PFSK-1 (cell line): ENCODE measurements around the gene ANKRD33.

Source experiments
- FOXP2 ChIP-seq: optimal IDR thresholded peaks from 2 replicates; pipeline ENCODE3; 2011; ENCODE audit warnings: borderline replicate concordance, control low read depth, inconsistent platforms; ENCODE audit not compliant: insufficient read depth; ENCODE audit errors: extremely low read length, extremely low read depth
- POLR2AphosphoS5 ChIP-seq: IDR thresholded peaks from 2 replicates; pipeline ENCODE4 v1.6.1; 2012; ENCODE audit warnings: low read depth, mild to moderate bottlenecking, control low read depth, low read length, moderate library complexity
- SIN3A ChIP-seq: IDR thresholded peaks from 2 replicates; pipeline ENCODE4 v1.6.1; 2012; ENCODE audit warnings: mild to moderate bottlenecking, low read length, moderate library complexity, borderline replicate concordance; ENCODE audit not compliant: insufficient read depth
- TAF1 ChIP-seq: IDR thresholded peaks from 2 replicates; pipeline ENCODE4 v1.6.1; 2012; ENCODE audit warnings: low read length, control low read depth, borderline replicate concordance; ENCODE audit not compliant: insufficient read depth
- TF ChIP-seq, protein P1 (sequence below), 2 experiments: IDR thresholded peaks; 2 replicates each; pipeline versions ENCODE4 v1.6.1 to v1.8.0; 2011 to 2012; ENCODE audit warnings: low read depth in 2 of 2, low read length in 2 of 2, control low read depth in 1 of 2, inconsistent platforms in 1 of 2, mild to moderate bottlenecking in 1 of 2, moderate library complexity in 1 of 2; ENCODE audit not compliant: insufficient read depth in 1 of 2

DNA sequence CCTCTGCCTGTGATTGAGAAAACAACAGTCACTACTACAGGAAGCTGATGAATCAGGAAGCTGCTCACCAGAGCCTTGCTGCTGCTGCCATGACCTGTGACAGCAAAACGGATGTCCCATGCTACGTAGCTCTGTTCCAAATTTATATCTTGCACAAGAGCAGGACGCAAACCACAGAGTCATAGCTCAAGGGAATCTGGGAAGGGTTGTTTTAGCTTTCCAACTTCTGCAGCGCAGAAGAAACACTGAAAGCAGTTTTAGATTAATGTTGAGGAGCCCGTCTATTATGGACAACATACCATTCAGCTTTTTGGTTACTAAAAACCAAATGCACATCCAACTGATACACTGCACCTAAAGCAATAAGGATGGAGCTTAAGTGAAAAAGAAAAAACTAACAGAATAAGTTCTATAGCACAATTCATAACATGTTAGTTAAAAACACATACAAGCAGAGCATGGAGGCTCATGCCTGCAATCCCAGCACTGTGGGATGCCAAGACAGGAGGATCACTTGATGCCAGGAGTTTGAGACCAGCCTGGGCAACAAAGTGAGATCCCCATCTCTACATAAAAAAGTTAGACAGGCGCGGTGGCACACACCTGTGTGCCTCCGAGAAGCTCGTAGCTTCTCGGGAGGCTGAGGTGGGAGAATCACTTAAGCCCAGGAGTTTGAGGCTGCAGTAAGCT lies 1.7 kb upstream of the ANKRD33 start:
- TF ChIP-seq POLR2AphosphoS5: peak; percentile 69; the same call in 1 of the 2 replicates
- peak; percentile 85 for TF ChIP-seq FOXP2
- TF ChIP-seq, protein P1, sequence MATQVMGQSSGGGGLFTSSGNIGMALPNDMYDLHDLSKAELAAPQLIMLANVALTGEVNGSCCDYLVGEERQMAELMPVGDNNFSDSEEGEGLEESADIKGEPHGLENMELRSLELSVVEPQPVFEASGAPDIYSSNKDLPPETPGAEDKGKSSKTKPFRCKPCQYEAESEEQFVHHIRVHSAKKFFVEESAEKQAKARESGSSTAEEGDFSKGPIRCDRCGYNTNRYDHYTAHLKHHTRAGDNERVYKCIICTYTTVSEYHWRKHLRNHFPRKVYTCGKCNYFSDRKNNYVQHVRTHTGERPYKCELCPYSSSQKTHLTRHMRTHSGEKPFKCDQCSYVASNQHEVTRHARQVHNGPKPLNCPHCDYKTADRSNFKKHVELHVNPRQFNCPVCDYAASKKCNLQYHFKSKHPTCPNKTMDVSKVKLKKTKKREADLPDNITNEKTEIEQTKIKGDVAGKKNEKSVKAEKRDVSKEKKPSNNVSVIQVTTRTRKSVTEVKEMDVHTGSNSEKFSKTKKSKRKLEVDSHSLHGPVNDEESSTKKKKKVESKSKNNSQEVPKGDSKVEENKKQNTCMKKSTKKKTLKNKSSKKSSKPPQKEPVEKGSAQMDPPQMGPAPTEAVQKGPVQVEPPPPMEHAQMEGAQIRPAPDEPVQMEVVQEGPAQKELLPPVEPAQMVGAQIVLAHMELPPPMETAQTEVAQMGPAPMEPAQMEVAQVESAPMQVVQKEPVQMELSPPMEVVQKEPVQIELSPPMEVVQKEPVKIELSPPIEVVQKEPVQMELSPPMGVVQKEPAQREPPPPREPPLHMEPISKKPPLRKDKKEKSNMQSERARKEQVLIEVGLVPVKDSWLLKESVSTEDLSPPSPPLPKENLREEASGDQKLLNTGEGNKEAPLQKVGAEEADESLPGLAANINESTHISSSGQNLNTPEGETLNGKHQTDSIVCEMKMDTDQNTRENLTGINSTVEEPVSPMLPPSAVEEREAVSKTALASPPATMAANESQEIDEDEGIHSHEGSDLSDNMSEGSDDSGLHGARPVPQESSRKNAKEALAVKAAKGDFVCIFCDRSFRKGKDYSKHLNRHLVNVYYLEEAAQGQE (IDR thresholded peaks at IDR 0.05; ENCODE audit: insufficient read depth in 1 of 2, low read depth in 2 of 2, low read length in 2 of 2): peak in 1 of 2 experiments; percentile 61; a peak in 1 of 4 replicates
- TF ChIP-seq TAF1: no peak
- peak; percentile 63; the same call in 1 of the 2 replicates for TF ChIP-seq SIN3A
